ENCODE data around the gene TOM1L2.
"Not testable (repeated sequence)": the region's sequence is repeated elsewhere in the genome, so short reads cannot be mapped to it uniquely, and the experiment has no call there.

The TOM1L2 gene

DNA sequence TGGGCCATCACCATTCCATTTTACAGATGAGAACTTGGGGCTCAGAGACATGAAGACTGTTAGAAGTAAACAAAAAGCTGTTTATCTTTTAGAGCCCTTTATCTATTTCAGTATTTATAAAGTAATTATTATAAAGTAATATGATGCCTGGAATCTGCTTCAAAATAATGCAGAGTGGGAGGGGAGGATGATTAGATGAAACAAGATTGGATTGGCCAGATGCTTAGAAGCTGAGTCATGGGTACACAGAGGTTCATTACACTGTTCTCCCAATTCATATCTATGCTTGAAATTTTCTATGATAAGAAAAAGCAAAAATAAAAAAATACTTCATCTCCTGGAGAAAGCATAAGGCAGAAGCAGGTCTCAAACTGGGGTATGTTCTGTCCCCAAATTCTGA, 29.4 kb downstream of the TOM1L2 start:
- no peak for DNase-seq

DNA sequence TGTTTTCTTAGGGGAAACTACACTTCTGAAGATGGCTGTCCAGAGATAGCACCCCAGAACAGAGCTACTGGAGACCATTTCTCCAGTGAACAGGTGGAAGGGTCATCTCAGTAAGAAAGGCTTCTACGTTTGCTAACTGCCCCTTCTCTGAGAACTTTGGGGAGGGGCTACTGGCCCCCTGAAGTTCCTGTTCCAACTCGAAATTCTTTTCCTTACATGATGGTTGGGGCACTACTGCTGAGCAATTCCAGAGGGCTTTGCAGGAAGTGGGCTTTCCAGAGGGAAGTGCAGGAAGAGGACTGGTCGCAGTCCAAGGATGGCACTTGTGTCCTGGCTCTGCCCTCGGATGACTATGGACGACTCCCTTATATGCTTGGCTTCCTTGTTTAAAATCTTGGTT, 31.2 kb downstream of the TOM1L2 start:
- DNase-seq, result no peak

DNA sequence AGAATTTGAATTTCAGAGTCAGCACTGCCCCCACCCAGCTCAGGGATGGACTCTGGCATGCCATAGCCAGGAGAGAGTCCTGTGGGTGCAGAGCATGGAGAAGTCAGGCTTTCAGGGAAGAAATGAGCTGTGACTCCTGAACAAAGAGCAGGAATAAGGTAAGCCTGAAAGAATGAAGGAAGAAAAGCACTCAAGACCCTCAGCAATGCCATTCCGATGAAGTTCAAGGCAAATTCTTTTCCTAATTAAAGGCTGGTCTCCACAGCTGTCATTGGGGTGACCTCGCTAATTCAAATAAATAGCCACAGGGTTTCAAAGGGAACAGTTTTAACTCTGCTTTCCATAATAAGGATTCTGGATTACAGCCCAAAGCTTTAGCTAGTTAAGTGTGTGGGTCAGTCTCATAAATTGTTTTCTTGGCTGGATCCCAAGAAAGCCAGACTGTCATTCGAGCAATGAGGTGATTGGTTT, 31.7 kb downstream of the TOM1L2 start:
- no peak for DNase-seq

DNA sequence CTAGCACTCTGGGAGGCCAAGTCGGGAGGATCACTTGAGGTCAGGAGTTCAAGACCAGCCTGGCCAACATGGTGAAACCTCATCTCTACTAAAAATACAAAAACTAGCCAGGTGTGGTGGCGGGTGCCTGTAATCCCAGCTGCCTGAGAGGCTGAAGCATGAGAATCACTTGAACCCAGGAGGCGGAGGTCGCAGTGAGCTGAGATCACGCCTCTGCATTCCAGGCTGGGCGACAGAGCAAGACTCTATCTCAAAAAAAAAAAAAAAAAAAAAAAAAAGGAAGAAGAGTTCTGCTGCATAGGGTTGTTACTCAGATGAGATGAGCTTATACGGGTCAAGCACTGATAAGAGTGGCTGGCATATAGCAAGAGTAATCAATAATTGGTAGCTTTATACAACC, 32.3 kb downstream of the TOM1L2 start:
- DNase-seq, result not testable (repeated sequence)

DNA sequence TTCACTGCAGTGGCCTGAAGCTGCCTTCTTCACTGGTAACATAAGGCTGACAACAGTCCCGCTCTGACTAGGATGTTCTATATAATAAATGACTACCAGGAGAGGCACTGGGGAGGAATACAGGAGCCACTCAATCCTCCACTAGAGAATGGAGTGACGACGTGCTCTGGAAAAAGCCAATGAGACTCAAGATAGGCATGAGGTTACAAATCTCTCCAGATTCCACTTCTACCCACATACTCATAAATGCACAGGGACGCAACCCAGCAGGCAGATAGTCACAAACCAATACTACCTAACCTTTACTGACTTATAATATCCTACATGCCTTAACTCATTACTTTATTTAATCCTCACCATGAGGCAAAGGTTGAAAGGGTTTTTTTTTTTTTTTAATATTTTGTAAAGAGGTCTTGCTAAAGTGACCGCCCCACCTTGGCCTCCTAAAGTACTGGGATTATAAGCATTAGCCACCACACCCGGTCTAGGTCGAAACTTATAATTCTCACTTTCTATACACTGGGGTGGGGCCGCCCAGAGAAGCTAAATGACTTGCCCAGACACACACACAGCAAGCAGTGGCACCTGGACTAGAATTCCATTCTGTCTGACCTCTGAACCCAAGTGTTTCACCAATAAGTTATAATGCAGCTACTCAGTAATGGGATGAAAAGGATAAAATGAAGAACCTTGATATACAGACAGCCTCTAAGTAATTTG, 33.7 kb downstream of the TOM1L2 start:
- no peak for DNase-seq

DNA sequence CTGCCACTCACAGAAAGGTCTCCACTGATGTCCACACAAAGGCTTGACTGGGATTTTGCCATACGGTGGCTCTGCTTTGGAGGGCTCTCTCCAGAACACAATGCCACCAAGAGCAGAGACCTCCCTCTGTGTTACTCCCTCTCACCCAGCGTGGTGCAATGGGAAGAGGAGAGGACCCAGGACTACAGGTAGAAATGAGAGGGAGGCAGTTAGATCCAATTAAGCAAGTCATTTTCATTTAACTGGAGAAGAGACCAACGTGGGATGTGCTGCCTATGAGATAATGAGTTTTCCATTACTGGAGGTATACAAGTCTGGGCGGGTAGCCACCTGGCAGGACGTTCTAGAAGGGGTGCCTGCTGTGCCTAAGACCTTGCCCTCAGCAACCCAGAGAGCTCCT, 34.2 kb downstream of the TOM1L2 start:
- no peak for DNase-seq

DNA sequence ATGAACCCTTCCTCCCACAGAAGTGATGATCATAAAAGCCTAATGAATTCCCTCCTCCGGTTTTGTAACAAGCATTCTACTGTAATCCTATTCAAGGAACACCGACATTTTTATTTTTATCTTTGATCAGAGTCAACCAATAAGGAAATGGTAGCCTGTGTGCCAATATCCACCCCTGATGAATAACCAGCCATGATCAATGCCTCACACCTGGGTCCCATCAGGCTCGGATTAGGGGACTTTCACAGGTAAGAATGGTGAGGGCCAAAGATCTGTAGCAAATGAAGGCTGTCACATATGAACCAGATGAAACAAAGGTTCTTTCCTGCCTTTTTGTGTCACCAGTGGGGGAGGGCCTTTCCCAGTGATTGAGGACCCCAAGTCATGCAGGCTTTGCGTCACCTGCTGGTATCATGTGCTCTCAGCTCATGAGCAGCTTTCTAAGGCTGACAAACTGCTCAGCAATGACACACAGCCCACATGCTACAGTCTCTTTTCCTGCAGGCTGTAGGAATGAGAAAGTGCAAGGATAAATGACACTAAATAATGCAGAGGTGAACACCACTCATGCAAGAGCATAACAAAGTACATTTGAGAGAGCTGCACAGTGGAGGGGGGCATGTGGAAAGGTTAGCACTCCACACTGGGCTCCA, 34.9 kb downstream of the TOM1L2 start:
- DNase-seq, result no peak

DNA sequence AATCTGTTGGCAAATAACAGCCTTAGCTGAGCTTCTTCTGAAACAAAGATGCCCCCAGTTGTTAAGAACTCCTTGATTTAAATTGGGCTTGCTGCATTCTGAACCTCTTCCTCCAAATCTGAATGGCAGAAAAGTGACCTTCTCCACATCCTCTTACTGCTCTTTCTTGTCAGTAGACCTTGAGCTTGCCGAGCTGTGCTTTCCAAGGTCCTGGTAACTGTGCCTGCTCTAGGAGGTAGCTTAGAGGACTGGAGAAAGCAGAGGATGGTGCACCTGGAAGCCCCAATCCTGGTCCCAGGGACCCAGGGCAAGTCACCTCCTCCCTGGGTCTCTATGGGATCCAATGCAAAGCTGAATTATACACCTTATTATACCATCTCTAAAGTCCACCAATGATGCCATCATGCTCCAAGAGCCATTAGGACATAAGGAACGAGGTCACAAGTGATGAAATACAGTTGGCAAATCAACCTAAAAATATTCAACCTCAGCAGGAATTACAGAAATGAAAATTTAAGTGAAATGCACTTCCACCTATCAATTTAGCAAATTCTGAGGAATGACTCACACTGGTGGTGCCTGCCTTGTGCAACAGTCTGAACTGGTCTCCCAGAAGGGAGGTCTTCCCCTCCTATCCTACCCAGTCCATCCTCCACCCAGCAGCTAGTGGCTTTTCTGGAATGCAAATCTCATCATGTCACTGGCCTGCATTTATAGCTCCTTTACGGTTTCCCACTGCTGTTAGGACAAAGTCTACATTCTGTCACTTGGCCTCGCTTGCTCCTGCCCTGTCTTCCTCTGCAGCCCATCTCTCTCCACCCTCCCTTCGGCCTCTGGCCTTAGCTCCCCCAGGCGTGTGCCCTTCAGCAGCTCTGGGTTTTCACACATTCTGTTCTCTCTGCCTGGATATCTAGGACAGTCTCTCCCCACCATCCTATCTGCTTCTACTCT, 36.6 kb downstream of the TOM1L2 start:
- no peak for DNase-seq

DNA sequence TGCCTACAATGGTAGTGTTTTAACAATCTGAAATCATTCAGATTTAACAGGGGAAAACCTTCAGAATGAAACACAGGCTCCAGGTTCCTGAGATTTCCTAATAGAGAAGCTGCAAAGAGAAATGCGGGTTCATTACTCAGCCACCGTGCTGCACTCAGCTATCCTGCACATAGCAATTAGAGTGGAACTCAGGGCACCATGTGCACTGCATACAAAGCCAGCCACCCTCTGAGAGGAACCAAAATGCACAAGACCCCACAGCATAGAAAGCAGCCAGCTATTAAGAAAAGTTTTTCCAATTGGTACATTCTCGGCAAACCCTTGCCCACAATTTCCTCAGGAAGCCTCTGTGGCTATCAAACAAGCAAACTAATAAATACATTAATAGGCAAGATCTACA, 37.4 kb downstream of the TOM1L2 start:
- DNase-seq, result no peak

DNA sequence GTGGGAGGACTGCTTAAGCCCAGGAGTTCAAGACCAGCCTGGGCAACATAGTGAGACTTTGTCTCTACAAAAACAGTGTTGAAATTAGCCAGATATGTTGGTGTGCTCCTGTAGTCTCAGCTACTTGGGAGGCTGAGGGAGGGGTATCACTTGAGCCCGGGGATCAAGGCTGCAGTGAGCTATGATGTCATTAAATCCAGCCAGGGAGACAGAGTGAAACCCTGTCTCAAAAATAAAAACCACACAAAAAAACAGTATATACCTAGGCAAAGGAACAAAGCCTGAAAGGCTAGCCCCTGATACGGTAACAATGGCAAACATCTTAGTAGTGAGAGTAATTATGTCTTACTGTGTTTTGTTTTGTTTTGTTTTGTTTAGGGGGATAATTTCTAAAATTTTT, 38.0 kb downstream of the TOM1L2 start:
- no peak for DNase-seq

DNA sequence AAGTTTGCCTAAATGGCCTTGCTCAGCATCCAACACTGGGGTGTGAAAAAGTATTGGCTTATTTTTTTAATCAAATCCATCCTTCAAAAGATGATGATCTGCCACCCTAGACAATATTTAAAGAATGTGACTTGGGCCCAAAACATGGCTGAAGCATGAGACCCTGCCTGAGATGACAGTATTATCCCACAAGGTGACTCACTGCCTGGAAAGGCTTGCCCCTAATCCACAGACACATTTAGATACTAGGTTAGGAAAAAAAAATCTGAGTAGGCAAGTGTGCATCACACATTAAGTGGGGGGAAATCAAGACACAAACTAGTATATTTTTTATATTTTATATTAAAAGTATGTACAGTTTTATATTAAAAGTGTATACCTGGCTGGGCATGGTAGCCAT, 38.4 kb downstream of the TOM1L2 start:
- no peak for DNase-seq

DNA sequence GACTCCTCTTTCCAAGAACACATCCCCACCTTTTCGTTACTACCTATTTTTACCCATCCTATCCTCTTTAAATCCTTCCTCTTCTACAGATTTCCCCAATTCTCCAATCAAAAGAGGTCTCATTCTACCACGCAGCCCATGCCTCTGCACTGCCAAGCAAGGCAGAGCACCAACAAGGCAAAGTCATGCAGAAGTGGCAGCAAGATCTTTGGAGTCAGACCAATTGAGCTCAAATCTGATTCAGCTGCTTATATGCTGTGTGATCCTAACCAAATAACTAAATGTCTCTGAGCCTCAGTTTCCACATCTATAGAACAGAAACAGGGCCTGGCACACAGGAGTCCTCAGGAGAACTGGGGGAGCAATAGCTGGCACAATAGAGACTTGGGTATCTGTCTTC, 41.0 kb downstream of the TOM1L2 start:
- no peak for DNase-seq

DNA sequence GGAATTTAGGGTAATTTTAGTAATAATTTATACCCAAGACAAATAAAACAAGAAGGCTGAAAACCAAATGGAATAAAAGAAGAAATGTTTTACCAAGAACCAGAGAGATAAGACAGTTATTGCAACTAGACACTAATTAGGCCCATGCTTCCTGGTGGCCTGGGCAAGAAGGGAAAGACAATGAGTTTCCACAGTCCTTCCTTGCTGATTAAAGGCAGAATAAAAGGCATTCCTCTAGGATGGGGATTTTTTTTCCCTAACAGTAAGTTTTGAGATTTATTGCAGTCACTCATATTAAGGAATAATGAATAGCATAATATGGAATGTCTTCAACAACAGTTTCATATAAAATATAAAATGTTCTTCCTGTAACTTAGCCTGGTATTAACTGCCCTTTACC, 41.5 kb downstream of the TOM1L2 start:
- DNase-seq, result no peak

DNA sequence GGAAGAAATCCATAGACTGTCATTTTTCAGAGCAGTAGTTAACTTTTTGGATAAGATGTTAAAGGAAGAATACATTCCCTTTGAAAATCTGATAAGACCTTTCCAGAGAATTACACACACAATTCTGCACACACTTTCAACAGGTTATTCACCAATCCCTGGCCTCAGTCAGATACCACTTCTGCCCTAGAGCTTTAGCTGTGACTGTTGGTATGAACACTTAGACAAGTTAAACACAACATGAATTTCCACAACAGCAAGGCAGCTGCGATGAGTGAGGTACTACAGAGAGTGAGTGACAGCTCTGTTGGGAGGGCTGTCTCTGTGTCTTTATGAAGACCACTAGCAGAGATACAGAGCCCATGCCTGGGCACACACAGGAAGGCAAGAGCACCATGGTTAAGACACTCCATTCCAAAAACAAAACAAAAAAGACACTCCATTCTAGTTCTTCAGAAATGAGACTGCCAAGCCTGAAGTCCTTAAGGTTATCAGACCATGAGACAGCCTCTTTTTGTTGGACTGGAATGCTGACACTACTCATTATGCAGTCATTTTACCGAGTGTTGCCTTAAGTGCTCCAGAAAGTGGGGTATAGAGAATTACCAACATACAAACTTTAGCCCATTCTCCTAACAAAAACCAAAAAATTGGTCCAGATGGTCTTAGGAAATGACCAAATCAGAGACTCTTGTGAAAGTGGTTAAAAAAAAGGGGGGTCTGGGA, 42.4 kb downstream of the TOM1L2 start:
- DNase-seq, result no peak

DNA sequence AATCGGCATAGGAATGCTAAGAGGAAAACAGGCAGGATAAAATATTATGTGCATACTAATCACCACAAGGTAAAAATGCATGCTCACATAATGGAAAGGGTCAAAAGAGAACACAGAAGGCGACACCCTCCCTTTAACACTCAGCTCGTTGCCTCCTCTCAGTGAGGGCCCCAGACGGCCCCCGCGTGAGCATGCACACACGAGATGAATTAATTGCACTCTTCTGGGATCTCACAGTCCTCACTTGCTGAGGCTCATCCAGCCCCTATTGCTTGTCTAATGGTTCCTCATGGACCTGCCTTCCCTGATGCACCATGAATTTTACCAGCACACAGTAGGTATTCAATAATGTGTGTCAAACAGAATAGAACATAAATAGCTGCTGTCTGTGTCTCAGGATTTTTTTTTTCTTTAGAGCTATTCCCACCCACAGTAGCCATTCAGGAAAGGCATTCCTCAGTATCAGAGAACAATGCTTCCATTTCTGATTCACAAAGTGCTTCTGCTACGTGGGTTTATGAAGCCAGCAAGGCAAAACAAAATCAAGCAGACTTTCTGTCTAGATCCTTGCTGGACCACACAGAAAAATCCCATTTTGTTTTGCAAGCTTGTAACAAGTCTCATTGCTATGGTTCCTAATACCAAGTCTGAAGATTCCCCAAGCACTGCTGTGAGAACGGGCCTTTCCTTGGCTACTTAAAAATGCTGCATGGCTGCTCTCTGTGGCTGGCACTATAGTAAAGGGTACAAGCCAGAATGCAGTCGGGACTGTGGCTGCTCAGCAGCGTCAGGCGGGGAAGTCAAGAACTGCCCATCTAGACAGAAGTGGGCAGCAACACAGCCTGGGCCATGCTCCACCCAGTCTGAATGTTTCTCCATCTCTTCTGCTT, 43.6 kb downstream of the TOM1L2 start:
- DNase-seq, result no peak

DNA sequence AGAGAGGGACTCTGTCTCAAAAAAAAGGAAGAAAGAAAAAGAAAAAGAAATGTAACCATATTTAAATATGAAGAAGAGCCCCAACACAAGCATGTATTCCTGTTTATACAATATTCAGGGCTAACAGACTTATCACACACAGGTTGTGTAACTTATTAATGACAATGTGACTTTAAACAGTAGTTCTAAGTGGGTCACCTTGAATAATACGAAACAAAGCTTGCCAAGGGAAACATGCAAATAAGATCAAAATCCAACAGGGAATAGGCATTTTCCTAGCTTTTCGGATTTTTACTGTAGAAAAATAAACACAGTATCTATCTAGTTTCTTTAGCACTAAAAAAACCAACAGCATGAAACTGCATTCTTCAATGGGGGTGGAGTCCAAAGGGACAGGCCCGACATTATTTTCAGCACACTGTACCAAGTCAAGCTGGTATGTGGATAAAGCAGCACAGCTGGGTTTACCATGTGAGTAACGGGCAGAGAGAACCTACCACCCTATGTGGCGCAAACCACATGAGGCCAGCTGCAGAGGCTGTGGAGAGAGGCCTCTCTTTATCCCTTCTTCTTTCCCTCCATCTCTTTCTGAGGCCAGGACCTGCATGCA, 45.3 kb downstream of the TOM1L2 start:
- DNase-seq, result no peak

DNA sequence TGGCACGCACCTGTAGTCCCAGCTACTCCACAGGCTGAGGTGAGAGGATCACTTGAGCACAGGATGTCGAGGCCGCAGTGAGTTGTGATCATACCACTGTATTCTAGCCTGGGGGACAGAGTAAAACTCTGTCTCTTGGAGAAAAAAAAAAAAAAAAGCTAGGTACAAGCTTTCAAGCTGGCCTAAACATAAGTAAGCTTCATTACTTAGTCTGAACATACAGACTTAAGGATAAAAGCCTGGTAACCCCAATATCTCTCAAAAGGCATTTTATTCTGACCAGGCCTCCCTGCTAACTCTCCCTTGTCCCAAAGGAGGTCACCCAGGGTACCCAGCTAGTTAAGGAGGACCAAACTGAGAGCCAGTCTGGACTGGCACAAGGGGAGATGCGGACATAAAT, 46.2 kb downstream of the TOM1L2 start:
- no peak for DNase-seq

DNA sequence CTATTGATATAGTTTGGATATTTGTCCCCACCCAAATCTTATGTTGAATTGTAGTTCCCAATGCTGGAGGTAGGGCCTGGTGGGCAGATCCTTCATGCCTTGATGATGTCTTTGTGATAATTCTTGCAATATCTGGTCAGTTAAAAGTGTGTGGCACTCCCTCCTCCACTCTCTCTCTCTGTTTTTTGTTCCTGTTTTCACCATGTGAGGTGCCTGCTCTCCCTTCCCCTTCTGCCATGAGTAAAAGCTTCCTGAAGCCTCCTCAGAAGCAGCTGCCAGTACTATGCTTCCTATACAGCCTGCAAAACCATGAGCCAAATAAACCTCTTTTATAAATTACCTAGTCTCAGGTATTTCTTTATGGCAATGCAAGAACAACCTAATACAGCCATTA, 47.3 kb downstream of the TOM1L2 start:
- DNase-seq, result no peak

DNA sequence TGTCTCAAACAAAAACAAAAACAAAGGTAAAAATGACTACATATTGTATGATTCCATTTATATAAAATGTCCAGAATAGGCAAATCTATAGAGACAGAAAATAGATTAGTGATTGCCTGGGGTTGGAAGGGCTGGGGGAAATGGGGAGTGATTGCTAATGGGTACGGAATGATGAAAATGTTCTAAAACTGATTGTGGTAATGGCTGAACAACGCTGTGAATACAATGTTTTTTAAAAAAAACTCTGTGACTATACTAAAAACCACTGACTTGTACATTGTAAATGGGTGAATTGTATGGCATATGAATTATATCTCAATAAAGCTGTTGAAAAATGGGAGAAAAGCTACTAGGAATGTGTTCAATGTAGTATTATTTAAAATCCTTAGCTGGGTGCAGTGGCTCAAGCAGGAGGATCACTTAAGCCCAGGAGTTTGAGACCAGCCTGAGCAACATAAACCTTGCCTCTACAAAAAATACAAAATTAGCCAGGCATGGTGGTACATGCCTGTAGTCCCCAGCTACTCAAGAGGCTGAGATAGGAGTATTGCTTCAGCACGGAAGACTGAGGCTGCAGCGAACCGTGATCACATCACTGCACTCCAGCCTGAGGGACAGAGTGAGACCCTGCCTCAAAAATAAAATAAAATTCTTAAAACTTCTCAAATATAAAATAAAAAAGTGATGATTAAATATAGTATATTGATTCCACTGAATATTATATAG, 47.9 kb downstream of the TOM1L2 start:
- no peak for DNase-seq

DNA sequence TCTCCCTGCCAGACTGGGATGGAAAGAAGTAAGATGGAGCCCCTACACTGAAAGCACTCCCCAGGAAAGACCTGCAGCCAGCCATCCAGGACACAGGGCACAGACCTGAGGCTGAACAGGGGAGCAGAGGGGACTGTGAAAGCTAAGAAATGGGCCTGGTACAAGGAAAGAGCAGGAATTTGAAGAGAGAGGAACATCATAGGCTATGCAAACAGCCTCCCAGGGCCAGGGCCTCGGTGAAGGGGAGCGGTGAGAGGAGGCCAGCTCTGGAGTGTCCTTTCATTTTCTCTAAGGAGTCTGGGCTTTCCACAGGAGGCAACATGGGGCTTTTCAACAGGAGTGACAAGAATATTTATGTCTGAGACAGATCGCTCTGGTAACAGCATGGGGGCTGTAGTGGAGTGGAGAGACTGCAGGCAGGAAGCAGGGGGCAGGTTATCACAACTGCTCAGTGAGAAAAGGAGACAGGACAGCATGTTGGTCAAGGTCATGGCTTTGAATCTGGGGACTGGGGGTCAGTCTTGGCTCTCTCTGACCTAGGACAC, 50.1 kb downstream of the TOM1L2 start:
- no peak for DNase-seq

Measured in CD4-positive, alpha-beta T cell treated with Interleukin-17A for 4 hours (primary cell).